Heart right ventricle (tissue), 16 donors: ENCODE measurements around the gene OR6V1. TPM values are rescaled to one million over a fixed set of nuclear protein-coding genes. Genes with fewer than 3 reads are reported as not detected.

Experiments used
- ATAC-seq, 8 donors: fragments of 200-7000 bp; cut with Tn5 transposase; one replicate each; pipeline ENCODE4 v1.9.1; 2020; ENCODE audit warnings: mild to moderate bottlenecking in 8 of 8, moderate library complexity in 8 of 8, moderate number of reproducible peaks in 1 of 8
- DNase-seq, 2 donors: peaks; one replicate each; pipeline ENCODE4 v3.0.0-alpha.2; 2020
- H3K27ac ChIP-seq, 10 donors: fragments of 200-600 bp; sonication (generic) in 2 of 10; one replicate each; pipeline versions ENCODE4 v1.5.0 to v1.8.0; 2020 to 2022; ENCODE audit warnings: mild to moderate bottlenecking in 3 of 10
- H3K27me3 ChIP-seq, 7 donors: fragments of 200-600 bp; one replicate each; pipeline ENCODE4 v1.8.0; 2021 to 2022; ENCODE audit warnings: mild to moderate bottlenecking in 2 of 7
- H3K36me3 ChIP-seq, 9 donors: fragments of 200-600 bp; sonication (generic) in 1 of 9; one replicate each; pipeline versions ENCODE4 v1.5.0 to v1.8.0; 2020 to 2022; ENCODE audit warnings: mild to moderate bottlenecking in 2 of 9
- H3K4me1 ChIP-seq, 9 donors: fragments of 200-600 bp; sonication (generic) in 1 of 9; one replicate each; pipeline versions ENCODE4 v1.5.0 to v1.8.0; 2020 to 2022; ENCODE audit warnings: mild to moderate bottlenecking in 4 of 9
- H3K4me3 ChIP-seq, 10 donors: fragments of 200-600 bp; sonication (generic) in 2 of 10; one replicate each; pipeline versions ENCODE4 v1.5.0 to v1.8.0; 2020 to 2022; ENCODE audit warnings: mild to moderate bottlenecking in 7 of 10, moderate library complexity in 2 of 10
- H3K9me3 ChIP-seq, 11 donors: fragments of 200-600 bp in 10 of 11; sonication (generic) in 2 of 11; one replicate each; pipeline versions ENCODE4 v1.5.0 to v1.8.0; 2013 to 2022; ENCODE audit warnings: mild to moderate bottlenecking in 2 of 11, control low read depth in 1 of 11, moderate library complexity in 1 of 11
- WGBS, 2 donors: extraction: QIAGEN DNeasy Blood & Tissue Kit; methylation state at CpG; one replicate each; pipeline ENCODE4 v1.1.7; 2013; ENCODE audit warnings: inconsistent platforms in 1 of 2; 5-methylcytosine and 5-hydroxymethylcytosine counted together
- intact Hi-C, 10 donors: fragments of 100-400 bp; cut with DNase I; formaldehyde crosslinking; loops; one replicate each; pipeline versions ENCODE4 v1.11.1 to v1.14.2; 2022
- polyA plus RNA-seq, 2 donors: library from polyadenylated mRNA; stranded (reverse); fragments of 200-250 nt; gene quantifications; one replicate each; pipeline ENCODE4 v1.2.3, GENCODE V29; 2013
- total RNA-seq, 10 donors: library from RNA; stranded (reverse); fragmentation: NEBNext Ultra II Directional in 3 of 10; extraction: Animal tissue kit (Norgen Biotek cat#: 25700) in 3 of 10; gene quantifications; one replicate each; pipeline versions ENCODE4 v1.2.1 to v1.2.4, GENCODE V29; 2021 to 2023
- TF ChIP-seq, protein P1 (sequence below), 9 donors: fragments of 200-600 bp; sonication (generic) in 2 of 9; IDR thresholded peaks; one replicate each; pipeline versions ENCODE4 v1.5.0 to v1.8.0; 2021 to 2022; ENCODE audit warnings: antibody characterized with exemption in 9 of 9, mild to moderate bottlenecking in 5 of 9, moderate library complexity in 1 of 9
- donor health status: Arrhythmogenic right ventricular cardiomyopathy.
- donor health status: ischemic (EF 13 %, LVEDD 7.1; RV severe dilation, severe dysfunction).
- donor health status: healthy with polysubstance abuse.
- donor health status: DM: no; HTN: yes; CAD: no.
- donor health status: DM: no; HTN: no; CAD: no.
- donor health status: ischemic (EF 25% LVEDD 6.9; RV normal size, moderate dysfunction).
- donor health status: ischemic (EF 25% LVEDD 5.7; RV mildly dilated, moderate dysfunction).
- donor health status: healthy.
- donor health status: DM: yes; HTN: yes; CAD: no.
- donor health status: Ischemic cardiomyopathy.
- donor health status: ischemic (EF 35%, LVEDD 5.7; RV mildly dilated, moderate dysfunction).
- donor health status: nonischemic (EF 11% LVEDD 7.7; RV severe dilation, severe dysfunction).
- donor health status: DM: yes; HTN: yes; CAD: no.
- donor health status: PGD.
- donor health status: ischemic (EF 29% LVEDD 5.4; RV normal size, mild dysfunction).
- donor health status: nonischemic (EF 23%, LVEDD 6.1; RV moderate dilation, normal function).

OR6V1 gene
- total and polyA plus RNA-seq, 12 donors = not detected

DNA sequence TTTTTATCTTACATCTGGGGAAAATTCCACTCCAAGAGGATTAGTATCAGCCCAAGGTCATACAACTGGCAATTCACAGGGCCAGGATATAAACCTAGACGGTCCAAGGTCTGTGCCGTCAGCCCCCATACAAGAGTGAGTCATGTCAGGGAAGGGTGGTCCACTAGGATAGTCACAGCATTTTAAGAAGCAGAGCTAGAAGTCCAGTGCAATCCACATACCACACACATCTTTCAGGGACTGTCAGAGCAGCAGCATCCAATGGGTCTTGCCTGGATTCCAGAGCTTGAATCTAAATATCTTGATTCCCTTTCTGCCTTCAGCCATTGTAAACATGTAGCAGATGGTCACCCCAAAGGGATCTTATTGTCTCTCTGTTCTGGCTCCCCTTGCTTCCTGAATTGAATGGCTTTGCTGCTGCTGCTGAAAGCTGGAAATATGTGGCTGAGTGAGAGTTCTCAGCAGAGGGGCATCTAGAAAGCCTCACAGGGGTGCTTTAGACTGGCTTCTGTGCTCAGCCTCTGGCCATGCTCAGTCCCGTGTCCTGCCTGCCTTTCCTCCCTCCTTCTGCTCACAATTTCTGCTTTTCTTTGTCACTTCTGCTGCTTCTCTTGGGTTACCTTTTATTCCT lies 9.9 kb upstream of the OR6V1 start:
- TF ChIP-seq, protein P1, sequence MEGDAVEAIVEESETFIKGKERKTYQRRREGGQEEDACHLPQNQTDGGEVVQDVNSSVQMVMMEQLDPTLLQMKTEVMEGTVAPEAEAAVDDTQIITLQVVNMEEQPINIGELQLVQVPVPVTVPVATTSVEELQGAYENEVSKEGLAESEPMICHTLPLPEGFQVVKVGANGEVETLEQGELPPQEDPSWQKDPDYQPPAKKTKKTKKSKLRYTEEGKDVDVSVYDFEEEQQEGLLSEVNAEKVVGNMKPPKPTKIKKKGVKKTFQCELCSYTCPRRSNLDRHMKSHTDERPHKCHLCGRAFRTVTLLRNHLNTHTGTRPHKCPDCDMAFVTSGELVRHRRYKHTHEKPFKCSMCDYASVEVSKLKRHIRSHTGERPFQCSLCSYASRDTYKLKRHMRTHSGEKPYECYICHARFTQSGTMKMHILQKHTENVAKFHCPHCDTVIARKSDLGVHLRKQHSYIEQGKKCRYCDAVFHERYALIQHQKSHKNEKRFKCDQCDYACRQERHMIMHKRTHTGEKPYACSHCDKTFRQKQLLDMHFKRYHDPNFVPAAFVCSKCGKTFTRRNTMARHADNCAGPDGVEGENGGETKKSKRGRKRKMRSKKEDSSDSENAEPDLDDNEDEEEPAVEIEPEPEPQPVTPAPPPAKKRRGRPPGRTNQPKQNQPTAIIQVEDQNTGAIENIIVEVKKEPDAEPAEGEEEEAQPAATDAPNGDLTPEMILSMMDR (IDR thresholded peaks at IDR 0.05) = no peak
- Histone ChIP-seq H3K4me1 (peaks cover 0 to 19% (median 0%) of the 10 kb centered on the region in 9 donors), H3K27me3 (peaks cover 0 to 6% (median 0%) of the 10 kb centered on the region in 7 donors), H3K9me3 (no peaks in the 10 kb centered on the region), H3K4me3 (no peak overlapping the region), H3K36me3 (no peaks in the 10 kb centered on the region), H3K27ac (no peak overlapping the region)
- no peak for ATAC-seq
- no peak for DNase-seq
- WGBS, 2 donors = 65 to 66% methylated on average over 3 of the region's 3 CpGs
- intact Hi-C loops = no loop called here

DNA sequence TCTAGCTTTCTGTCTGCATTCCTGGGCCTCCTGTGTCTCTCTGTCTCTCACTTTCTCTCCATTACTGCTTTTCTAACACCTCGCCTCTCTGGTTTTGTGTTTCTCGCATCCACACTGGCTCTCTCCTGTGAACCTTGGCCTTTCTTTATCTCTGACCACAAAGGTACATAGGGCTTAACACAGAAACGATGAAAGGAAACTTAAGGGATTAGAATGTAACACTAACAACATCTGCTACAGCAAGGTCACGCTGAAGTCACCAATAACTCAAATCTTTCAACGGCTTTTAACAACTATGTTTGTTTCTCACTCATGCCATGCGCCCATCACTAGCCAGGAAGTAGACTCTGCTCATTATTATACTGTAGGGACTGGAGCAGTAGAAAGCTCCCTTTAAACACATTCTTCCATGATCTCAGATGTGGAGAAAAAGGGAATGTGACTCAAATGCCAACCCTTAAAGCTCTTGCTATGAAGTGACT lies 9.3 kb upstream of the OR6V1 start:
- Histone ChIP-seq H3K27ac (no peak overlapping the region), H3K4me3 (no peak overlapping the region), H3K27me3 (peaks cover 0 to 6% (median 0%) of the 10 kb centered on the region in 7 donors), H3K9me3 (no peaks in the 10 kb centered on the region), H3K4me1 (peaks cover 0 to 24% (median 0%) of the 10 kb centered on the region in 9 donors), H3K36me3 (no peaks in the 10 kb centered on the region)
- intact Hi-C loops = no loop called here
- TF ChIP-seq, protein P1 (IDR thresholded peaks at IDR 0.05) = no peak
- WGBS, 2 donors = 44 to 50% methylated on average over 6 of the region's 6 CpGs
- DNase-seq (no peak), ATAC-seq (no peak)

DNA sequence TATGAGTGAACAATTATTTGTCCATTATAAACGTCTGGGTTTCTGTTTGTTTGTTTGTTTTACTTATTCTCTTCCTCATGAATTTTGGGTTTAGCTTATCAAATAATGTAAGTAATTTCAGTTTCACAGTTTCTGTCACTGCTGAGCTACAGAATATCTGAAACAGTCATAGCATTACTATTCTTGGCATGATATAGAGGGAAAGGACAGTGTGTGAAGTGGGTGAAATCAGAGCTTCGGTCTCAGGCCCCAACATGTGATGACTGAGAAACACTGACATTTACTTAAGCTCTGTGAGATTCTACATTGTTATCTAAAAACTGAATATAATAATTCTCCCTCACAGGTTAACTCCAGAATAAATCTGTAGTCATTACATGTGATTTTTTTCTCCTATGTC lies 8.8 kb upstream of the OR6V1 start:
- peaks cover 0 to 6% (median 0%) of the 10 kb centered on the region in 7 donors for H3K27me3 ChIP-seq
- TF ChIP-seq, protein P1 (IDR thresholded peaks at IDR 0.05) = no peak
- 35 to 42% methylated on average over 2 of the region's 2 CpGs for WGBS, 2 donors
- ATAC-seq (no peak), DNase-seq (no peak)
- intact Hi-C loops = no loop called here
- no peaks in the 10 kb centered on the region for H3K9me3 ChIP-seq
- no peaks in the 10 kb centered on the region for H3K36me3 ChIP-seq
- H3K4me3 ChIP-seq = no peak overlapping the region
- H3K4me1 ChIP-seq = peaks cover 0 to 29% (median 0%) of the 10 kb centered on the region in 9 donors
- no peak overlapping the region for H3K27ac ChIP-seq

DNA sequence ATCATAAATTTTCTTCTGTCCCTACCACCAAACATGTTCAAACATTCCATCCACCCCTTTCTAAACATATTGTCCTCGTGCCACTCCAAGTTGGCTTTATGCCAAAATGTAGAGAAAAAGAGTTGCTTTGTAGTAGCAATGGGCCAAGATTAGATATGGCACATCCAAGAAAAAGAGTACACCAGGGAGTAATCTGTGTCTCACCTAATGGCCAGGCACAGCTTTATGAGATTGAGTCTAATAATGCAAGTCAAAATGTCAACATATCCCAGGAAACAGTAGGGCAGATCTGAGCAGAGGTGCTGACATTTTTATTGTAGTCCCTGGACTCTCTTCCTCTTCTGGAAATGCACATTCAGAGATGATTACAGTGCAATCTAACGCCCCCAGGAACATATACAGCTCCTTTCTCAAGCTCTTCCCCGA lies 5.7 kb upstream of the OR6V1 start:
- ATAC-seq = no peak
- intact Hi-C loops = loop anchor here in 1 of 10 donors (2.0 kb wide), 1 partner anchor 30 kb away; no protein-coding TSS in a partner anchor
- WGBS, 2 donors = 35 to 41% methylated on average over 3 of the region's 3 CpGs

More for the DNA sequence above, 5.7 kb upstream of the OR6V1 start:
- Histone ChIP-seq H3K4me3 (no peak overlapping the region), H3K4me1 (peaks cover 0 to 51% (median 14%) of the 10 kb centered on the region in 9 donors), H3K9me3 (no peaks in the 10 kb centered on the region), H3K27me3 (peaks cover 0 to 6% (median 0%) of the 10 kb centered on the region in 7 donors), H3K27ac (no peak overlapping the region), H3K36me3 (no peaks in the 10 kb centered on the region)
- TF ChIP-seq, protein P1 (IDR thresholded peaks at IDR 0.05) = no peak
- DNase-seq = no peak
